HG03159 (cell line): ENCODE data around the gene WFS1.

ENCODE experiments used
- ATAC-seq: cut with Tn5 transposase; IDR thresholded peaks from one replicate; pipeline ENCODE4 v1.9.1; 2021; ENCODE audit warnings: mild to moderate bottlenecking, moderate library complexity; ENCODE audit not compliant: unreplicated experiment

The WFS1 gene

GRCh38 chr4:6235901-6236640 lies 33.6 kb upstream of the WFS1 start:
- ATAC-seq = no peak

- no peak for ATAC-seq
These were observed 32.7 kb upstream of the WFS1 start for GRCh38 chr4:6236816-6237390.

- ATAC-seq = no peak
These were observed 30.2 kb upstream of the WFS1 start for GRCh38 chr4:6239486-6239885.

- ATAC-seq = no peak
These were observed 29.7 kb upstream of the WFS1 start for GRCh38 chr4:6239968-6240367.

GRCh38 chr4:6241062-6241845 lies 28.4 kb upstream of the WFS1 start:
- no peak for ATAC-seq

GRCh38 chr4:6242271-6243029 lies 27.2 kb upstream of the WFS1 start:
- no peak for ATAC-seq

GRCh38 chr4:6245246-6246169 lies 24.1 kb upstream of the WFS1 start:
- ATAC-seq = no peak

- ATAC-seq = no peak
These were observed 23.4 kb upstream of the WFS1 start for GRCh38 chr4:6246170-6246634.

GRCh38 chr4:6248394-6248793 lies 21.3 kb upstream of the WFS1 start:
- no peak for ATAC-seq

- no peak for ATAC-seq
These were observed 19.2 kb upstream of the WFS1 start for GRCh38 chr4:6250235-6250983.

- no peak for ATAC-seq
These were observed 18.7 kb upstream of the WFS1 start for GRCh38 chr4:6250984-6251295.

GRCh38 chr4:6251365-6251764 lies 18.3 kb upstream of the WFS1 start:
- no peak for ATAC-seq

- no peak for ATAC-seq
These were observed 17.6 kb upstream of the WFS1 start for GRCh38 chr4:6252051-6252450.

- no peak for ATAC-seq
These were observed 16.5 kb upstream of the WFS1 start for GRCh38 chr4:6253111-6253510.

GRCh38 chr4:6253961-6254360 lies 15.7 kb upstream of the WFS1 start:
- ATAC-seq = no peak

GRCh38 chr4:6256141-6256540 lies 13.5 kb upstream of the WFS1 start:
- no peak for ATAC-seq

- no peak for ATAC-seq
These were observed 12.2 kb upstream of the WFS1 start for GRCh38 chr4:6257247-6258025.

- ATAC-seq = no peak
These were observed 11.7 kb upstream of the WFS1 start for GRCh38 chr4:6258026-6258360.

- no peak for ATAC-seq
These were observed 10.9 kb upstream of the WFS1 start for GRCh38 chr4:6258741-6259140.
